IMR-90 (cell line): ENCODE data around the gene INPP5B. TPM values are rescaled to one million over a fixed set of nuclear protein-coding genes. Genes with fewer than 3 reads are reported as not detected.
A peak's percentile ranks its signal among the peaks of the same experiment; 100 is the strongest.

Source experiments
- ATAC-seq: fragments of 200-7000 bp; cut with Tn5 transposase; 2 replicates; pipeline ENCODE4 v1.9.1; 2020; ENCODE audit warnings: low read depth, mild to moderate bottlenecking, moderate library complexity
- BruUV-seq: library from RNA; stranded (reverse); fragments of 400-500 nt; replicated peaks from 2 replicates; lab custom pipeline; 2021; lab: Mats Ljungman, UMichigan
- CTCF ChIA-PET: fragments of 300-600 bp; formaldehyde crosslinking; extraction: SDS; loops from one replicate; lab custom pipeline; 2021; ENCODE audit warnings: antibody characterized with exemption; lab: Yijun Ruan, JAX
- POLR2A ChIA-PET: fragments of 300-600 bp; sonication (Branson Sonifier 250); formaldehyde crosslinking; loops from one replicate; lab custom pipeline; 2022; ENCODE audit warnings: antibody characterized with exemption; ENCODE audit not compliant: unreplicated experiment; lab: Charles Lee
- DNase-seq: peaks from one replicate; pipeline ENCODE4 v3.0.0; 2013
- H2AFZ ChIP-seq: replicated peaks from 2 replicates; pipeline ENCODE3; 2013; ENCODE audit warnings: low read length, mild to moderate bottlenecking; ENCODE audit not compliant: poor library complexity
- H2AK5ac ChIP-seq: 2 replicates; pipeline ENCODE4 v1.6.1; 2013; ENCODE audit warnings: low read depth, low read length, inconsistent platforms
- H2AK9ac ChIP-seq: replicated peaks from 2 replicates; pipeline ENCODE3; 2013; ENCODE audit warnings: mild to moderate bottlenecking, low read depth, low read length, moderate library complexity; ENCODE audit not compliant: poor library complexity
- H2BK120ac ChIP-seq: 2 replicates; pipeline ENCODE4 v1.6.1; 2013; ENCODE audit warnings: low read depth, low read length, inconsistent platforms
- H2BK15ac ChIP-seq: 3 replicates; pipeline ENCODE4 v1.6.1; 2013; ENCODE audit warnings: low read depth, low read length, inconsistent platforms
- H2BK20ac ChIP-seq: 2 replicates; pipeline ENCODE4 v1.6.1; 2013; ENCODE audit warnings: low read depth, mild to moderate bottlenecking, inconsistent platforms, low read length, moderate library complexity
- H2BK5ac ChIP-seq: 2 replicates; pipeline ENCODE4 v1.6.1; 2013; ENCODE audit warnings: mild to moderate bottlenecking, low read depth, low read length, inconsistent platforms; ENCODE audit not compliant: poor library complexity, severe bottlenecking
- H3K14ac ChIP-seq: replicated peaks from 2 replicates; pipeline ENCODE4 v1.6.1; 2013; ENCODE audit warnings: low read depth, low read length, inconsistent platforms
- H3K18ac ChIP-seq: 2 replicates; pipeline ENCODE4 v1.6.1; 2013; ENCODE audit warnings: low read depth, low read length, control low read depth
- H3K23ac ChIP-seq: 2 replicates; pipeline ENCODE4 v1.6.1; 2013; ENCODE audit warnings: low read depth, low read length, inconsistent platforms
- H3K27ac ChIP-seq: 2 replicates; pipeline ENCODE4 v1.5.1; 2013; ENCODE audit warnings: mild to moderate bottlenecking, control low read depth, low read length; ENCODE audit not compliant: insufficient read depth
- H3K27me3 ChIP-seq: 2 replicates; pipeline ENCODE4 v1.6.1; 2013; ENCODE audit warnings: low read length; ENCODE audit not compliant: control insufficient read depth, insufficient read depth
- H3K36me3 ChIP-seq: 2 replicates; pipeline ENCODE4 v1.6.1; 2013; ENCODE audit warnings: low read length, mixed read lengths; ENCODE audit not compliant: control insufficient read depth, insufficient read depth
- H3K4ac ChIP-seq: 2 replicates; pipeline ENCODE4 v1.6.1; 2013; ENCODE audit warnings: low read depth, low read length, inconsistent platforms
- H3K4me1 ChIP-seq: 2 replicates; pipeline ENCODE4 v1.6.1; 2013; ENCODE audit warnings: low read length, mixed read lengths; ENCODE audit not compliant: control insufficient read depth, insufficient read depth
- H3K4me2 ChIP-seq: 2 replicates; pipeline ENCODE4 v1.6.1; 2013; ENCODE audit warnings: low read depth, mild to moderate bottlenecking, control low read depth, low read length, moderate library complexity
- H3K4me3 ChIP-seq: 2 replicates; pipeline ENCODE4 v1.5.1; 2013; ENCODE audit warnings: low read depth, mild to moderate bottlenecking, control low read depth, low read length, moderate library complexity; ENCODE audit not compliant: insufficient read depth
- H3K56ac ChIP-seq: 2 replicates; pipeline ENCODE4 v1.6.1; 2013; ENCODE audit warnings: low read length, inconsistent platforms; ENCODE audit not compliant: insufficient read depth; ENCODE audit errors: extremely low read depth
- H3K79me1 ChIP-seq, 2 experiments: 2 replicates each; pipeline ENCODE4 v1.6.1; 2013; ENCODE audit warnings: low read length in 2 of 2, inconsistent platforms in 1 of 2, low read depth in 1 of 2
- H3K9ac ChIP-seq: 2 replicates; pipeline ENCODE4 v1.6.1; 2013; ENCODE audit warnings: low read depth, low read length, control low read depth
- H3K9me1 ChIP-seq: 2 replicates; pipeline ENCODE4 v1.6.1; 2013; ENCODE audit warnings: low read length, inconsistent platforms; ENCODE audit not compliant: insufficient read depth
- H3K9me3 ChIP-seq: 2 replicates; pipeline ENCODE4 v1.6.1; 2013; ENCODE audit warnings: low read length; ENCODE audit not compliant: control insufficient read depth, insufficient read depth
- H4K20me1 ChIP-seq: 2 replicates; pipeline ENCODE4 v1.6.1; 2013; ENCODE audit warnings: low read length, inconsistent platforms; ENCODE audit not compliant: insufficient read depth
- H4K5ac ChIP-seq: 2 replicates; pipeline ENCODE4 v1.6.1; 2013; ENCODE audit warnings: mild to moderate bottlenecking, low read depth, low read length, control low read depth
- H4K8ac ChIP-seq, 2 experiments: 2 replicates each; pipeline ENCODE4 v1.6.1; 2013; ENCODE audit warnings: low read depth in 2 of 2, low read length in 2 of 2, control low read depth in 1 of 2, inconsistent platforms in 1 of 2
- H4K91ac ChIP-seq: 2 replicates; pipeline ENCODE4 v1.6.1; 2013; ENCODE audit warnings: low read depth, low read length, inconsistent platforms; ENCODE audit not compliant: insufficient read depth
- BHLHE40 ChIP-seq: fragments of 150-350 bp; IDR thresholded peaks from 2 replicates; pipeline ENCODE4 v1.6.1; 2016; ENCODE audit warnings: mild to moderate bottlenecking, low read depth, low read length
- CEBPB ChIP-seq: IDR thresholded peaks from 2 replicates; pipeline ENCODE4 v1.6.1; 2012; ENCODE audit warnings: low read depth, low read length, improper control_type of control experiment
- CHD1 ChIP-seq: IDR thresholded peaks from 2 replicates; pipeline ENCODE4 v1.6.1; 2012; ENCODE audit warnings: low read depth, low read length, improper control_type of control experiment
- CTCF ChIP-seq: conservative IDR thresholded peaks from 2 replicates; pipeline ENCODE4 v1.5.1; 2012; ENCODE audit warnings: mild to moderate bottlenecking, low read depth, low read length, improper control_type of control experiment
- ELK1 ChIP-seq: fragments of 150-350 bp; IDR thresholded peaks from 2 replicates; pipeline ENCODE4 v1.6.1; 2016; ENCODE audit warnings: low read depth, mild to moderate bottlenecking, low read length, moderate library complexity, borderline replicate concordance
- FOS ChIP-seq: fragments of 150-350 bp; IDR thresholded peaks from 2 replicates; pipeline ENCODE4 v1.6.1; 2016; ENCODE audit warnings: low read depth, low read length
- MAFK ChIP-seq: IDR thresholded peaks from 2 replicates; pipeline ENCODE4 v1.6.1; 2012; ENCODE audit warnings: low read depth, low read length, improper control_type of control experiment
- MAZ ChIP-seq: IDR thresholded peaks from 2 replicates; pipeline ENCODE4 v1.6.1; 2012; ENCODE audit warnings: low read depth, mild to moderate bottlenecking, low read length, improper control_type of control experiment, moderate library complexity, borderline replicate concordance
- MXI1 ChIP-seq: IDR thresholded peaks from 2 replicates; pipeline ENCODE4 v1.6.1; 2012; ENCODE audit warnings: low read depth, mild to moderate bottlenecking, low read length, moderate library complexity, borderline replicate concordance
- NFE2L2 ChIP-seq: fragments of 150-350 bp; IDR thresholded peaks from 2 replicates; pipeline ENCODE4 v1.6.1; 2016; ENCODE audit warnings: low read depth, mild to moderate bottlenecking, low read length
- POLR2A ChIP-seq: IDR thresholded peaks from 2 replicates; pipeline ENCODE4 v1.6.1; 2012; ENCODE audit warnings: mild to moderate bottlenecking, low read depth, low read length
- RAD21 ChIP-seq: IDR thresholded peaks from 2 replicates; pipeline ENCODE4 v1.6.1; 2012; ENCODE audit warnings: low read length, improper control_type of control experiment
- RCOR1 ChIP-seq: IDR thresholded peaks from 2 replicates; pipeline ENCODE4 v1.6.1; 2012; ENCODE audit warnings: mild to moderate bottlenecking, low read length, improper control_type of control experiment; ENCODE audit not compliant: insufficient replicate concordance
- RFX5 ChIP-seq: IDR thresholded peaks from 2 replicates; pipeline ENCODE4 v1.8.0; 2012; ENCODE audit warnings: low read depth, mild to moderate bottlenecking, low read length, moderate library complexity
- SMC3 ChIP-seq: fragments of 150-350 bp; IDR thresholded peaks from 2 replicates; pipeline ENCODE4 v1.6.1; 2016; ENCODE audit warnings: low read depth, mild to moderate bottlenecking, antibody characterized with exemption, low read length, moderate library complexity
- USF2 ChIP-seq: fragments of 150-350 bp; IDR thresholded peaks from 2 replicates; pipeline ENCODE4 v1.6.1; 2017; ENCODE audit warnings: mild to moderate bottlenecking, antibody characterized with exemption, low read length, low read depth
- WGBS, 2 experiments: methylation state at CpG; one replicate each; pipeline versions ENCODE4 v1.1.5 to v1.1.7; 2013; ENCODE audit warnings: missing lambda C conversion rate in 2 of 2; ENCODE audit not compliant: insufficient read length in 1 of 2; ENCODE audit errors: extremely low coverage in 2 of 2; 5-methylcytosine and 5-hydroxymethylcytosine counted together
- dilution Hi-C: fragments of 300-500 bp; cut with HindIII; formaldehyde crosslinking; loops from one replicate; pipeline ENCODE4 v1.14.3; 2018; ENCODE audit warnings: low sequenced_read_pairs; ENCODE audit not compliant: unreplicated experiment
- in situ Hi-C: fragments of 300-500 bp; cut with MboI; formaldehyde crosslinking; loops from 3 replicates; pipeline ENCODE4 v1.14.3; 2019; ENCODE audit warnings: low sequenced_read_pairs, inconsistent platforms, mixed read lengths
- intact Hi-C: fragments of 100-400 bp; cut with micrococcal nuclease; formaldehyde crosslinking; loops from 2 replicates; pipeline ENCODE4 v1.10.0; 2022
- polyA plus RNA-seq, 3 experiments: library from polyadenylated mRNA; depleted of rRNA; stranded (reverse); fragments of >200 nt; gene quantifications; 2 replicates each; pipeline ENCODE4 v1.2.3, GENCODE V29; 2012; ENCODE audit warnings: low replicate concordance in 1 of 3
- total RNA-seq: library from RNA; depleted of rRNA; stranded (reverse); fragments of >200 nt; gene quantifications from 2 replicates; pipeline ENCODE4 v1.2.3, GENCODE V29; 2012

INPP5B gene
- total and polyA plus RNA-seq, 2 of the 4 experiments (the other 2 are of a cell fraction): 9.4 to 20.4 TPM

GRCh38 chr1:37867784-37868183, 79.1 kb downstream of the INPP5B start:
- no peak overlapping the region for H2BK20ac ChIP-seq
- no peak overlapping the region for H3K4me3 ChIP-seq
- H3K23ac ChIP-seq: no peak overlapping the region
- ATAC-seq: no peak
- TF ChIP-seq ELK1 (no peak), MAFK (no peak), FOS (no peak), MXI1 (no peak), CEBPB (no peak), USF2 (no peak), CHD1 (no peak), CTCF (no peak), POLR2A (no peak), MAZ (no peak), RCOR1 (no peak), RAD21 (no peak), RFX5 (no peak), NFE2L2 (no peak), SMC3 (no peak), BHLHE40 (no peak)
- H4K5ac ChIP-seq: no peak overlapping the region
- no peak overlapping the region for H3K27ac ChIP-seq
- no peak overlapping the region for H2AK5ac ChIP-seq
- DNase-seq: no peak
- H4K91ac ChIP-seq: no peak overlapping the region
- intact Hi-C loops (no loop called here), dilution Hi-C loops (no loop called here), in situ Hi-C loops (loop anchor here (5.0 kb wide), 1 partner anchor 115 kb away; no protein-coding TSS in a partner anchor)
- no peaks in the 10 kb centered on the region for H3K9me3 ChIP-seq
- H3K9ac ChIP-seq: no peak overlapping the region
- peaks cover 8% of the 10 kb centered on the region for H3K9me1 ChIP-seq
- no peak overlapping the region for H3K56ac ChIP-seq
- ChIA-PET POLR2A (no interaction called here), CTCF (no interaction called here)
- H3K4ac ChIP-seq: no peak overlapping the region
- H3K18ac ChIP-seq: no peak overlapping the region
- no peak overlapping the region for H2AFZ ChIP-seq
- no peak overlapping the region for H2BK120ac ChIP-seq
- H3K27me3 ChIP-seq: no peaks in the 10 kb centered on the region
- BruUV-seq: no TSS peak
- H2AK9ac ChIP-seq: peak overlapping the region; percentile 28
- no peaks in the 10 kb centered on the region for H4K20me1 ChIP-seq
- H2BK5ac ChIP-seq: no peak overlapping the region
- H3K14ac ChIP-seq: no peak overlapping the region
- 100% methylated on average over 1 of the region's 6 CpGs; no CpG with 5 or more reads in 1 of the 2 experiments for WGBS, 2 experiments
- no peak overlapping the region for H2BK15ac ChIP-seq
- H3K36me3 ChIP-seq: peaks cover 45% of the 10 kb centered on the region
- 0 out of 2 replicates have a peak, but pooled peaks cover 2% of the 10 kb centered on the region for H3K4me1 ChIP-seq
- H4K8ac ChIP-seq: no peak overlapping the region
- H3K79me1 ChIP-seq: peaks cover 0 to 6% of the 10 kb centered on the region in 2 experiments; a peak in 2 of 4 replicates
- H3K4me2 ChIP-seq: no peak overlapping the region
